ENCODE measurements around the gene MRGPRE. TPM values are rescaled to one million over a fixed set of nuclear protein-coding genes. Genes with fewer than 3 reads are reported as not detected.
"Not testable (repeated sequence)": the region's sequence is repeated elsewhere in the genome, so short reads cannot be mapped to it uniquely, and the experiment has no call there.

MRGPRE gene
- 0.51 TPM in 1 of 2 replicates, not detected in the other for total RNA-seq (2012; rRNA removed)

DNA sequence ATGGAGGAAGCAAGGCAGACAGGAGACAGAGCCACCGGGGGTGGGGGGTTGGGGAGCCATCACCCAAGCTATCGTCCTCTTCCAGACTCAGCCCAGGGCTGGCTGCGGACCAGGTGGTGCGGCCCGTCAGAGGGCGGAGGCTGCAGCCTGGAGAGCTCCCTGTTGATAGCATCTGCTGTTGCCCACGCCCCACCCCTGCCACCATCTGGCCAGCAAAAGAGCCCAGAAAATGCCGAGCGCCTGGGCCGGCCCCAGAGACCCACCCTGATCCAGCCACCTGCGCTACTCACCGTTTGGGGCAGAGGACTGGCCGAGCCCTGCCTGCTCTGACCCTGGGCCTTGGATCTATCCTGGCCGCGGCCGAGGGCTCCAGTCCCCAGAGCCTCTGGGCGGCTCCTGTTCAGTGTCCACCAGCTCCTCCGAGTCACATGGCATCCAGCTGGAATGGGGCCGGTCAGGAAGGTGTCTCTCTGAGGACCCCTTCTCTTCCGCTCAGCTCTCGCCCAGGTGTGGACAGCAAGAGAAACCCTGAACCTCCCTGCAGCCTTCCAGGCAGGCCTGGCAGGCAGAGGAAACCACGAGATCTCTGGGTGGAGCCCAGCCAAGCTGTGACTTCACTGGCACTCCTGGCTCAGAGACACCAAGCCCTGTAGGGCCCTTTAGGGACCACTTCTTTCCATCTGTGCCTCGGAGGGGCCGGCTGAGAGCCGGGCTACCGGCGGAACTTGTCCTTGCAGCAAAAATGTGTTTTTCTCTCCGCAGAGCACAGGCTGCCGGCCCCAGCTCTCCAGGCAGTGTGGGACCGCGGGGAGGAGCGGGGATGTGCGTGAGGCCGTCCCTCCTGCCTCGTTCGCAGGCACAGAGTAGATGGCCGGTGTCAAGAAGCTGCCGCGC is at the start of gene MRGPRE:
Gene MRGPRE (minus strand): TSS at position 567 of the 894 bp plus-strand sequence. CDS start 3,618 bp downstream, outside the sequence.
- Histone ChIP-seq H3K36me3 (ENCODE audit: insufficient read depth, low read length) (no peaks in the 10 kb centered on the region), H3K9ac (ENCODE audit: low read depth, low read length) (no peak within 1 kb of the TSS), H3K4me1 (ENCODE audit: control insufficient read depth, insufficient read depth, low read length) (no peaks in the 10 kb centered on the region), H3K9me3 (replicated peaks; ENCODE audit: low read length) (no peaks in the 10 kb centered on the region), H3K4me2 (ENCODE audit: low read length) (peak within 1 kb of the TSS; percentile 4), H3K27me3 (ENCODE audit: control insufficient read depth, insufficient read depth, low read length) (peaks cover 41% of the 10 kb centered on the region), H3K4me3 (ENCODE audit: low read length) (no peak within 1 kb of the TSS)

GRCh38 chr11:3281146-3281545 is 48.9 kb upstream of the MRGPRE start:
- not testable (repeated sequence) for H3K4me3 ChIP-seq (ENCODE audit: low read length); H3K4me2 ChIP-seq (ENCODE audit: low read length); H3K27me3 ChIP-seq (ENCODE audit: control insufficient read depth, insufficient read depth, low read length); H3K9me3 ChIP-seq (replicated peaks; ENCODE audit: low read length); H3K36me3 ChIP-seq (ENCODE audit: insufficient read depth, low read length); H3K4me1 ChIP-seq (ENCODE audit: control insufficient read depth, insufficient read depth, low read length); H3K9ac ChIP-seq (ENCODE audit: low read depth, low read length)

- H3K9ac ChIP-seq (ENCODE audit: low read depth, low read length); H3K4me1 ChIP-seq (ENCODE audit: control insufficient read depth, insufficient read depth, low read length); H3K36me3 ChIP-seq (ENCODE audit: insufficient read depth, low read length); H3K27me3 ChIP-seq (ENCODE audit: control insufficient read depth, insufficient read depth, low read length); H3K4me2 ChIP-seq (ENCODE audit: low read length); H3K9me3 ChIP-seq (replicated peaks; ENCODE audit: low read length); H3K4me3 ChIP-seq (ENCODE audit: low read length): not testable (repeated sequence)
Observed at GRCh38 chr11:3280662-3281061, 48.4 kb upstream of the MRGPRE start.

DNA sequence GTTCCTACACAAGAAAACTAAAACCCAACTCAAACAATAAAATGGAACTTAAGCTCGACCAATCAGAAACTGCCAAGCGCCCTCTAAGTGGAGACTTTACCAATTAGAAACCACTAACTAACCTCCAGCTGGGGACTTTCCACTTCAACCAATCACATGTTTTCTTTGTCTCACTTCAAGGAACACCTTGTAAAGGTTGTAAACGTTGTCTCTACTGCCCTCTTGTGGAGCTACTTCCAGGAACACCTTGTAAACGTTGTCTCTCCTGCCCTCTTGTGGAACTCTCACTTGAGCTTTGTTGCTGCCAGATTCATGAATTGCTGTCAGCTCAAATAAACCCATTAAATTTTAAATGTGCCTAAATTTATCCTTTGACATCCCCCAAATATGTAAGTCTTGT is 46.7 kb upstream of the MRGPRE start:
- H3K36me3 ChIP-seq (ENCODE audit: insufficient read depth, low read length); H3K4me1 ChIP-seq (ENCODE audit: control insufficient read depth, insufficient read depth, low read length); H3K27me3 ChIP-seq (ENCODE audit: control insufficient read depth, insufficient read depth, low read length); H3K9me3 ChIP-seq (replicated peaks; ENCODE audit: low read length); H3K4me3 ChIP-seq (ENCODE audit: low read length); H3K9ac ChIP-seq (ENCODE audit: low read depth, low read length); H3K4me2 ChIP-seq (ENCODE audit: low read length): not testable (repeated sequence)

GRCh38 chr11:3273629-3274028 is 41.4 kb upstream of the MRGPRE start:
- not testable (repeated sequence) for H3K9ac ChIP-seq (ENCODE audit: low read depth, low read length); H3K36me3 ChIP-seq (ENCODE audit: insufficient read depth, low read length); H3K4me2 ChIP-seq (ENCODE audit: low read length); H3K27me3 ChIP-seq (ENCODE audit: control insufficient read depth, insufficient read depth, low read length); H3K4me1 ChIP-seq (ENCODE audit: control insufficient read depth, insufficient read depth, low read length); H3K9me3 ChIP-seq (replicated peaks; ENCODE audit: low read length); H3K4me3 ChIP-seq (ENCODE audit: low read length)

GRCh38 chr11:3262548-3262947 is 30.3 kb upstream of the MRGPRE start:
- H3K4me2 ChIP-seq (ENCODE audit: low read length); H3K4me1 ChIP-seq (ENCODE audit: control insufficient read depth, insufficient read depth, low read length); H3K27me3 ChIP-seq (ENCODE audit: control insufficient read depth, insufficient read depth, low read length); H3K9ac ChIP-seq (ENCODE audit: low read depth, low read length); H3K4me3 ChIP-seq (ENCODE audit: low read length); H3K9me3 ChIP-seq (replicated peaks; ENCODE audit: low read length); H3K36me3 ChIP-seq (ENCODE audit: insufficient read depth, low read length): not testable (repeated sequence)

GRCh38 chr11:3261831-3262230 is 29.6 kb upstream of the MRGPRE start:
- not testable (repeated sequence) for H3K4me1 ChIP-seq (ENCODE audit: control insufficient read depth, insufficient read depth, low read length); H3K9me3 ChIP-seq (replicated peaks; ENCODE audit: low read length); H3K36me3 ChIP-seq (ENCODE audit: insufficient read depth, low read length); H3K4me2 ChIP-seq (ENCODE audit: low read length); H3K9ac ChIP-seq (ENCODE audit: low read depth, low read length); H3K27me3 ChIP-seq (ENCODE audit: control insufficient read depth, insufficient read depth, low read length); H3K4me3 ChIP-seq (ENCODE audit: low read length)

GRCh38 chr11:3257509-3257908 is 25.3 kb upstream of the MRGPRE start:
- H3K36me3 ChIP-seq (ENCODE audit: insufficient read depth, low read length); H3K9me3 ChIP-seq (replicated peaks; ENCODE audit: low read length); H3K4me1 ChIP-seq (ENCODE audit: control insufficient read depth, insufficient read depth, low read length); H3K9ac ChIP-seq (ENCODE audit: low read depth, low read length); H3K27me3 ChIP-seq (ENCODE audit: control insufficient read depth, insufficient read depth, low read length); H3K4me2 ChIP-seq (ENCODE audit: low read length); H3K4me3 ChIP-seq (ENCODE audit: low read length): not testable (repeated sequence)

DNA sequence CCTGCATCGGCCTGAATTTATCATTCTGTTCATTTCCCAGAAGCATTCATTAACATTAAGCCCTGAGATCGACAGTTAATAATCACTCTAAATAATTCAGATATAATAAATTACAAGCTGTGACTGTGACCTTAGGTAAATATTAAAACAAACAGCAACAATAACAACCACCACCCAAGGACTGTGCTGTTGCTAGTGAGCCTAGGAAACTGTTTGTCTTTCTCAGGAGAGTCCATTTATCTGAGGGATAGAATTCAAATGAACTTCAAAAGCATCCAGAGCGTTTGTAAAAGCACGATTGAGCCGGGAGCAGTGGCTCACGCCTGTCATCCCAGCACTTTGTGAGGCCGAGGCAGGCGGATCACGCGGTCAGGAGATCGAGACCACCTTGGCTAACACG is 23.0 kb upstream of the MRGPRE start:
- H3K9me3 ChIP-seq (replicated peaks; ENCODE audit: low read length); H3K4me1 ChIP-seq (ENCODE audit: control insufficient read depth, insufficient read depth, low read length); H3K4me2 ChIP-seq (ENCODE audit: low read length); H3K9ac ChIP-seq (ENCODE audit: low read depth, low read length); H3K27me3 ChIP-seq (ENCODE audit: control insufficient read depth, insufficient read depth, low read length); H3K36me3 ChIP-seq (ENCODE audit: insufficient read depth, low read length); H3K4me3 ChIP-seq (ENCODE audit: low read length): not testable (repeated sequence)

DNA sequence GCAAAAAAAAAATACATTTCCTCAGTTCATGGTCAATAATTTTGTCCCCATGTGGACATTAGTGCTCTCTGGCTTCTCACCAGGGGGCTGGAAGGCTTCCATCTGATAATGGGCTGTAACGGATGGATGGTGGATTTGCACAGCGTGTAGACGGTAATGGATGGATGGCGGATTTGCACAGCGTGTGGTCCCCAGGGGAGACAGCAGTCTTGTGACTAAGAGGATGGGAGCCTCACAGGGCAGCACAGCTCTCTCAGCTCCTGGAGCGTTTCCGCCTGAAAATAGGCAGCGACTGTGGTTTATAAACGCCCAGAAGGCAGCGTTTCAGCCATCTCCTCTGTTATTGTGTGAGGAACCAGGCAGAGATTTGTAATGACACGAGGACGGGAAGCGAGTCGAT is 22.6 kb upstream of the MRGPRE start:
- not testable (repeated sequence) for H3K4me1 ChIP-seq (ENCODE audit: control insufficient read depth, insufficient read depth, low read length); H3K27me3 ChIP-seq (ENCODE audit: control insufficient read depth, insufficient read depth, low read length); H3K4me2 ChIP-seq (ENCODE audit: low read length); H3K9me3 ChIP-seq (replicated peaks; ENCODE audit: low read length); H3K4me3 ChIP-seq (ENCODE audit: low read length); H3K9ac ChIP-seq (ENCODE audit: low read depth, low read length); H3K36me3 ChIP-seq (ENCODE audit: insufficient read depth, low read length)

GRCh38 chr11:3245071-3245470 is 12.9 kb upstream of the MRGPRE start:
- H3K4me3 ChIP-seq (ENCODE audit: low read length) = no peak overlapping the region
- no peaks in the 10 kb centered on the region for H3K9me3 ChIP-seq (replicated peaks; ENCODE audit: low read length)
- H3K27me3 ChIP-seq (ENCODE audit: control insufficient read depth, insufficient read depth, low read length) = peaks cover 5% of the 10 kb centered on the region
- H3K4me1 ChIP-seq (ENCODE audit: control insufficient read depth, insufficient read depth, low read length) = no peaks in the 10 kb centered on the region
- no peak overlapping the region for H3K4me2 ChIP-seq (ENCODE audit: low read length)
- H3K36me3 ChIP-seq (ENCODE audit: insufficient read depth, low read length) = no peaks in the 10 kb centered on the region
- no peak overlapping the region for H3K9ac ChIP-seq (ENCODE audit: low read depth, low read length)

DNA sequence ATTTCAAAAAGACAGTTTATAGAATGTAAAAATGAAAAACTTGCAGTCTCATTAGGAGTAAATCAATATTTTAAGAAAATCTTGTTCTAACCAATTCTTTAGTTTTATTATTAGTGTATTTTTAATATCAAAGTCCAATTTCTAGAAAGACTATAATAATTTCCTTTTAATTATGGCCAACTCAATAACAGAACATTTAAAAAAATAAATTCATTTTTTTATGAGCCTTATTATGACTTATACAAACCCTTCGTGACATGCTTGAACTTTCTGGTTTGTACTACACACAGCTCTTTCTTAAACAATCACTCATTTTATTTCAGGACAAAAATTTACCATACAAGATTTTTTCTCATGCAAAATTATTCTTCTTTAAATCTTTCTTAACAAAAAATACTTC is 11.7 kb upstream of the MRGPRE start:
- no peaks in the 10 kb centered on the region for H3K36me3 ChIP-seq (ENCODE audit: insufficient read depth, low read length)
- no peaks in the 10 kb centered on the region for H3K9me3 ChIP-seq (replicated peaks; ENCODE audit: low read length)
- no peak overlapping the region for H3K4me2 ChIP-seq (ENCODE audit: low read length)
- H3K27me3 ChIP-seq (ENCODE audit: control insufficient read depth, insufficient read depth, low read length) = peaks cover 10% of the 10 kb centered on the region
- H3K4me1 ChIP-seq (ENCODE audit: control insufficient read depth, insufficient read depth, low read length) = no peaks in the 10 kb centered on the region
- no peak overlapping the region for H3K4me3 ChIP-seq (ENCODE audit: low read length)
- no peak overlapping the region for H3K9ac ChIP-seq (ENCODE audit: low read depth, low read length)
